Activated naive CD4-positive, alpha-beta T cell treated with anti-CD3 and anti-CD28 coated beads for 36 hours (primary cell): ENCODE measurements around the gene PTPRK. TPM values are rescaled to one million over a fixed set of nuclear protein-coding genes. Genes with fewer than 3 reads are reported as not detected.

ENCODE experiments used
- CTCF ChIA-PET: fragments of 350-600 bp; sonication (Branson Sonifier 250); formaldehyde crosslinking; loops from one replicate; lab custom pipeline; 2021; ENCODE audit warnings: antibody characterized with exemption; lab: Charles Lee
- DNase-seq: peaks from one replicate; pipeline ENCODE4 v3.0.0-alpha.2; 2020
- H3K27ac Mint-ChIP-seq: one replicate; pipeline ENCODE4 v1.8.0; 2021; ENCODE audit warnings: mild to moderate bottlenecking, mixed read lengths
- H3K27me3 Mint-ChIP-seq: one replicate; pipeline ENCODE4 v1.8.0; 2021; ENCODE audit warnings: low read depth, mixed read lengths
- H3K36me3 Mint-ChIP-seq: one replicate; pipeline ENCODE4 v1.8.0; 2021; ENCODE audit warnings: low read depth, mixed read lengths
- H3K4me1 Mint-ChIP-seq: one replicate; pipeline ENCODE4 v1.8.0; 2021; ENCODE audit warnings: low read depth, mixed read lengths
- H3K4me3 Mint-ChIP-seq: one replicate; pipeline ENCODE4 v1.8.0; 2021; ENCODE audit warnings: mild to moderate bottlenecking, moderate library complexity, mixed read lengths
- H3K9me3 Mint-ChIP-seq: one replicate; pipeline ENCODE4 v1.8.0; 2021; ENCODE audit warnings: mixed read lengths
- intact Hi-C: fragments of 100-400 bp; cut with micrococcal nuclease; formaldehyde crosslinking; loops from one replicate; pipeline ENCODE4 v1.15.1; 2023
- total RNA-seq, 2 experiments: library from RNA; stranded (reverse); gene quantifications; one replicate each; pipeline ENCODE4 v1.2.3, GENCODE V29; 2021

PTPRK gene
- 1 to 10 TPM; 5.5 to 8.0 TPM for total RNA-seq

DNA sequence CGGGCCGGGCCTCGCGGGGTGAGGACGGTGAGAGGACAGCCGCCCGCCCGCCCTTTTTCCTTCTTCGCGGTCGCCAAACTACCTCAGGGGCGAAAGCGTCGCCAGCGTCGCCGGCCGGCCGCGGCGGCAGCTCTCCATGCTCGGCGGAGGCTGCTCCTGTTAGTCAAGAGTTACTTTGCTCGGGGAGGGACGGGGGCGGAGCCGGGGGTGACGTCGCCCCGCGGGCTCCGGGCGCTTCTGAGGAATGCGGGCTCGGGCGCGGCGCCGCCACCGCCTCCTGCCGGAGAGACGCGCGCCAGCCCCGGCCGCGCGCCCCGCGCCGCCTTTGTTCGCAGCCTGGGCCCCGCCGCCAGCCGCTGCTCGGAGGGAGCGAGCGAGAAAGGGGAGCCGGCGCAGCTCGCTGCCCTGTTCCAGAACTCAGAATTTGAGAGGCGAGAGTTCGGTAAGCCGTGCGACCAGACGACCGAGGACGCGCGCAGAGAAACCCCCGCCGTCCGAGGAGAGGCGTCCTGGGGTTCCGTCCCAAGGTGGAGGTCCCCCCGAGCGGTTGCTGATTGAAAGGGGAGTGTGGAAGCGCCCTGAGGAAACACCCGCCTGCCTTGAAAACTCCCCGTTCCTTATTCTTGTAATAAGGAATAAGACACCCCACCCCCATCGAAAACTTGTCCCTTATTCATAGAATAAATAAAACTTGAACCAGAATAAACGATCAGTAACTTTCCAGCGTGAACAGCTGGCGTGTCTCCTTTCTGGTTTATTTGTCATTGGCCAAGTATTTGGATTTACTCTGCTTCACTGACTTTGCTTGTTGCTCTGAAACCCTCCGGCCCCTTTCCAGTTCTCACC is at the start of gene PTPRK:
TSS of gene PTPRK (minus strand) at position 164 of the 846 bp plus-strand sequence. CDS start 241 bp downstream, outside the sequence.
- Mint-ChIP-seq H3K36me3 (no peaks in the 10 kb centered on the region), H3K9me3 (no peaks in the 10 kb centered on the region), H3K27me3 (peaks cover 34% of the 10 kb centered on the region), H3K4me1 (peaks cover 8% of the 10 kb centered on the region), H3K27ac (peak within 1 kb of the TSS; percentile 63), H3K4me3 (peak within 1 kb of the TSS; percentile 91)
- intact Hi-C loops, result loop anchor here (1.0 to 10.0 kb wide), 9 partner anchors 136 to 1254 kb away; partner anchors contain the start of gene RNF146
- CTCF ChIA-PET, result interaction anchor here (1.1 to 1.4 kb wide), 6 partner anchors 76 to 783 kb away, joined by 3 to 10 read pairs (median 4); no protein-coding TSS in a partner anchor
- peak; percentile 92 for DNase-seq

DNA sequence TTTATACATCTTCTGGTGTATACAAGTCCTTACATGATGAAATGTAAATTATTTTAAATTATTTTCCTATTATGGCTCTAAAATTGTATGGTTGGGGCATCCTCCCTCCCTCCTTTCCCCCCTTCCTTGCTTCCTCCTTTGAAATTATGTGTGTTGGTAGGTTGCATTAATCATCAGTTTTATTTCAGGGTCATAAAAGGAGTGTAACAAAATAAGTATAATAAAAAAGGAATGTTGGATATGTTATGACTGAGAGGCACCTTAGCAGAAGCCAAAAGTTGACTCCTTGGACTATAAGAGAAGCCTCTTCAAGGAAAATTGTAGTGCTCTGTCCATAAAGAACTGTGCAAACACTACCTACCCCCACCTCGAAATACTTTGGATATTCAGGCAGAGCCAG is 46.6 kb upstream of the PTPRK start:
- CTCF ChIA-PET, result no interaction called here
- H3K36me3 Mint-ChIP-seq, result no peaks in the 10 kb centered on the region
- no peak for DNase-seq
- no peak overlapping the region for H3K4me3 Mint-ChIP-seq
- H3K4me1 Mint-ChIP-seq, result no peaks in the 10 kb centered on the region
- intact Hi-C loops, result no loop called here
- no peaks in the 10 kb centered on the region for H3K27me3 Mint-ChIP-seq
- no peak overlapping the region for H3K27ac Mint-ChIP-seq
- H3K9me3 Mint-ChIP-seq, result no peaks in the 10 kb centered on the region

DNA sequence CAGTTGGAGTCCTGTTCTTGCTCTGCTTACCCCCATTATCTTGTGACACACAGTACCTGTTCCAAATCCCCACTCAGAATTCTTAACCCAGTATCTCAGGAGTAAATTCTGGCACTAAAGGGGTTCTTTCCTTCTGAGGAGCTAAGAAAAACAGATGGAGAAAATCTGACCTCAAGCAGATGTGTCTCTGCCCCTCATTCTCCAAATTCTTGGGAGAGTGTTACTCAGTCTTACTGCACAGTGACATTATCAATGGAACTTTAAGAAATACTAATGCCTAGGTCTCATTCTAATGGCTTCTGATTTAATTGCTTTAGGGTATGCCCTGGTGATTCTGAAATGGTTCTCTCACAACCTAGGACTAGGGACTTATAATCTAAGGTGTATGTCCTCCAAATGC is 40.6 kb upstream of the PTPRK start:
- Mint-ChIP-seq H3K27ac (no peak overlapping the region), H3K9me3 (no peaks in the 10 kb centered on the region), H3K4me1 (no peaks in the 10 kb centered on the region), H3K4me3 (no peak overlapping the region), H3K27me3 (peaks cover 5% of the 10 kb centered on the region), H3K36me3 (no peaks in the 10 kb centered on the region)
- CTCF ChIA-PET, result no interaction called here
- intact Hi-C loops, result no loop called here
- no peak for DNase-seq

DNA sequence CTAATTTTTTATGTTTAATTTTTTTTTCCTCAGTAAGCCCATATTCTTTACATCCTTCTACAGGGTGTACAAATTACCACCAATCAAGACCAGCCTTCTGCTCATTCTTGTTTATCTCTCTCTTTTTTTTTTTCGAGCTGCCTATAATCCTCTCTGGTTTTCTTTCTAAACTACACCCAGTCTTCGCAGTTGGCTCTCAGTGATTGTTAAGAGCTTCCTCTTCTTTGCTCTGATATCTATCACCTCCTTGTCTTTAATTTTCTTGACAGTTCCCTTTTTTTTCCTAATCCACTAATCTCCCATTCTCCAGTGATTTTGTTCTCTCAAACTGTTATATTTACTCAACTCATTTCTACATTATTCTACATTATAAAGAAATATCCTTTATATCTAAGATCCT is 38.5 kb upstream of the PTPRK start:
- CTCF ChIA-PET, result interaction anchor here (0.6 kb wide), 1 partner anchor 58 kb away, joined by 3 read pairs; no protein-coding TSS in a partner anchor
- Mint-ChIP-seq H3K4me1 (no peaks in the 10 kb centered on the region), H3K27me3 (peaks cover 7% of the 10 kb centered on the region), H3K36me3 (no peaks in the 10 kb centered on the region), H3K4me3 (no peak overlapping the region), H3K27ac (no peak overlapping the region), H3K9me3 (no peaks in the 10 kb centered on the region)
- intact Hi-C loops, result no loop called here
- no peak for DNase-seq

DNA sequence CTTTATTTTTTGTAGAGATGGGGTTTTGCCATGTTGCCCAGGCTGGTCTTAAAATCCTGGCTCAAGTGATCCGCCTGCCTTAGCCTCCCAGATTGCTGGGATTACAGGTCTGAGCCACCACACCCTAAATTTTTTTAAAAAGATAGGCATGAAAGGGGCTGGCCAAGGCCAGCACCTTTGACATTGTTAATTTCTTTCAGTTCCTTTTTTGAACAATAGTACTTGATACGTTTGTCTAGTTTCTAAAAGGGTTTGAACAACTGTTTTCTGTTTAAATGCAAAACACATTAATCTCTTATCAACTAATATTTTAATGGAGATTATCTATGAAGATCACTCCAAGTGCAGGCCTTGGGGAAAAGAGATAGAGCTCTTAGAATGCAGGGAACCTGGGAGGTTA is 37.6 kb upstream of the PTPRK start:
- no peaks in the 10 kb centered on the region for H3K9me3 Mint-ChIP-seq
- H3K36me3 Mint-ChIP-seq, result no peaks in the 10 kb centered on the region
- CTCF ChIA-PET, result no interaction called here
- intact Hi-C loops, result no loop called here
- no peak overlapping the region for H3K27ac Mint-ChIP-seq
- peaks cover 8% of the 10 kb centered on the region for H3K27me3 Mint-ChIP-seq
- no peaks in the 10 kb centered on the region for H3K4me1 Mint-ChIP-seq
- H3K4me3 Mint-ChIP-seq, result no peak overlapping the region
- no peak for DNase-seq

DNA sequence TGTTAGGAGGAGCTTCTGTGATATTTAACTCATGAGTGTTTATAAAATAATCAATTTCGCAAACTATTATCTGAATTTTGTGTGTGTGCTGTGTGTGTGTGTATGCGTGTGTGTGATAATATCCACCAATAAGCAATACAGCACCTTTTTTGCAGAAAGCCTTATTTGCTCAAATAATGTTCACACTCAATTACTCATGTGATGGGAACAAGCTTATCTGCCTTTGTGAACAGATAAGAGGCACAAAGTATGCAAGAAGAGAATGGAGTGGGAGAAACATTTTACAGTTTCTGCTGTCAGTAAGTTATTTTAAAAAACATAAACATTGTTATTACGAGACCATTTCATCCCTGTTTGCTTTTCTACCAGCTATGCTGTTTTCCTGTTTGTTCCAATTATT is 36.7 kb upstream of the PTPRK start:
- H3K9me3 Mint-ChIP-seq, result no peaks in the 10 kb centered on the region
- no peak for DNase-seq
- no peaks in the 10 kb centered on the region for H3K36me3 Mint-ChIP-seq
- intact Hi-C loops, result no loop called here
- H3K4me1 Mint-ChIP-seq, result no peaks in the 10 kb centered on the region
- peaks cover 8% of the 10 kb centered on the region for H3K27me3 Mint-ChIP-seq
- H3K4me3 Mint-ChIP-seq, result no peak overlapping the region
- CTCF ChIA-PET, result no interaction called here
- no peak overlapping the region for H3K27ac Mint-ChIP-seq

DNA sequence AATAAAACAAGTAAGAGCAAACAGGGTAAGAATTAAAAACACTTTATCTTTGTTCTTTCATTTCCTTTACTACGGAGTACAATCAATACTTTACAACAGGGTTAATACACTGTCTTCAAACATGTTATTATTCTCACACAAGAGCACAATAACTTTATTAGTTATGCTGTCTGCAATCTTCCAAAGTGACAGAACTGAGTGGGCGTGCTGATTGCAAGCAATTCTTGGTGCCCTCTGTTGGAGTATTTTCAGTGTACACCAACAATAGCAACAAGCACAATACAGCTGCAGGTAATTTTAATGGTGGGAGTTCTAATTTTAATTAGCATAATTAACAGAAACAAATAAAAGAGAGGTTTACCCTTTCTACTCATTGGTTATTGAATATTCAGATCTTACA is 33.9 kb upstream of the PTPRK start:
- Mint-ChIP-seq H3K4me1 (no peaks in the 10 kb centered on the region), H3K4me3 (no peak overlapping the region), H3K9me3 (no peaks in the 10 kb centered on the region), H3K36me3 (no peaks in the 10 kb centered on the region), H3K27ac (no peak overlapping the region), H3K27me3 (peaks cover 5% of the 10 kb centered on the region)
- DNase-seq, result no peak
- CTCF ChIA-PET, result no interaction called here
- intact Hi-C loops, result no loop called here

DNA sequence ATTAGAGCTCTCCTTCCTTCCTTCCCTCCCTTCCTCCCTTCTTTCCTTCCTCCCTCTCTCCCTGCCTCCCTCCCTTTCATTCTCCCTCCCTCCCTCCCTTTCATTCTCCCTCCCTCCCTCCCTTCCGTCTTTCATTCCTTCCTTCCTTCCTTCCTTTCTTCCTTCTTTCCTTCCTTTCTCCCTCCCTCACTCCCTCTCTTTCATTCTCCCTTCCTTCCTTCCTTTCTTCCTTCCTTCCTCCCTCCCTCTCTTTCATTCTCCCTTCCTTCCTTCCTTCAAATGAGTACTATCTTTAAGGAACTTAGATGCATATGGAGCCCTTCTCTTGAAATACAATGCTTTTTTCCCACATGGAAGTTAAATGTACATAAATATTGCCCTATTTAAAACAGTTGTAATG is 20.9 kb upstream of the PTPRK start:
- H3K9me3 Mint-ChIP-seq, result peaks cover 5% of the 10 kb centered on the region
- H3K36me3 Mint-ChIP-seq, result no peaks in the 10 kb centered on the region
- DNase-seq, result no peak
- H3K27me3 Mint-ChIP-seq, result peaks cover 11% of the 10 kb centered on the region
- no peak overlapping the region for H3K4me3 Mint-ChIP-seq
- CTCF ChIA-PET, result no interaction called here
- intact Hi-C loops, result no loop called here
- no peak overlapping the region for H3K27ac Mint-ChIP-seq
- H3K4me1 Mint-ChIP-seq, result no peaks in the 10 kb centered on the region

DNA sequence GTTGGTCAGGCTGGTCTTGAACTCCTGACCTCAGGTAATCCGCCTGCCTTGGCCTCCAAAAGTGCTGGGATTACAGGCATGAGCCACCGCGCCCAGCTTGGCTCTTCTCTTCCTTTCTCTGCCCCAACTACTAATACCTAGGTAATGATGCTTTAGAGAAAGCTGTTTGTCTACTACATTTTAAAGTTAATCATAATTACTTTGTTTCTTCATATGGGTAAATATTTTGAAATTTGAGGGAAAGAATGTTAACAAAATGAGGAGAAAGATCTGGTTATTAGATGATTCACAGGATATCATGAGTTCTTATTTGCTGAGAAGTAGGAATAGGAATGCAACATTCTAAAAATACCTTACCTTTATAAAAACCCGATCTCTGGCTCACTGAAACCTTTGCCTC is 18.4 kb upstream of the PTPRK start:
- no peaks in the 10 kb centered on the region for H3K9me3 Mint-ChIP-seq
- H3K27me3 Mint-ChIP-seq, result peaks cover 14% of the 10 kb centered on the region
- CTCF ChIA-PET, result no interaction called here
- DNase-seq, result no peak
- H3K27ac Mint-ChIP-seq, result no peak overlapping the region
- no peaks in the 10 kb centered on the region for H3K36me3 Mint-ChIP-seq
- no peaks in the 10 kb centered on the region for H3K4me1 Mint-ChIP-seq
- H3K4me3 Mint-ChIP-seq, result no peak overlapping the region
- intact Hi-C loops, result no loop called here

DNA sequence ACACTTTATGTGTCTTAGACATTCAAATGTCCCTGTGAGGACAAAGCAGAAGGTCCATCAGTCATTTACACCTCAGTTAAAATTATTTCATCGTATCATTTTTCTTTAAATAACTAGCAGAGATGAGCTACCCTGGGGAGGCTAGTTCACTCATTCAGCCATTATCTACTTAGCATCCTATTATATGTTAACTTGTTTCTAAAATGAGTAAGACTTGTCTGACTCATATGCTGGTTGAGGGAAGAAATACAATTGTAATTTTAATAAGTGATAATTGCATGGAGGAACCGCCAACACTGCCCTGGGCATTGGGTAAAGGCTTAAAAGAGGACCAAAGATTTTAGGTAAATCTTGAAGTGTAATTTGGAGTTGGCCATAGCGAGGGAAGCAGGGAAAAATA is 12.4 kb upstream of the PTPRK start:
- Mint-ChIP-seq H3K27me3 (peaks cover 16% of the 10 kb centered on the region), H3K9me3 (no peaks in the 10 kb centered on the region)
- no peak for DNase-seq

DNA sequence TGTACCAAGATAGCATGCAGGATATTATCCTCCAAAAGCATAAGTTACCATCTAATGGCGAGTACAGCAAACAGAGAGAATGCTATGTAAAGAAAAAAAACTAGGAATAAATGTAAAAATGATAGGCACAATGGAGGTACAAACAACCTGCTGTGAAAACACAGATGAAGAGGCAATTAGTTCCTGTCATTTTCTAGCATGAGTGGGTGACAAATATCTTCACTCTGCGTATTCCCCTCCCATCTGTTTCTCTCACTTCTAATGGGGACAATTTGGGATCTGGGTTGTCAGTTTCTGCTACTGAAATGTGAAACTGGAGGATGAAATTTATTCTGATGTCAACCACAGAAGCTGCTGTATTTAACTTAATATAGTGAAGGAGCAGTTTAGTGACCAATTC is 11.7 kb upstream of the PTPRK start:
- intact Hi-C loops, result no loop called here
- H3K27ac Mint-ChIP-seq, result no peak overlapping the region
- H3K27me3 Mint-ChIP-seq, result peaks cover 16% of the 10 kb centered on the region
- peaks cover 9% of the 10 kb centered on the region for H3K4me1 Mint-ChIP-seq
- no peaks in the 10 kb centered on the region for H3K9me3 Mint-ChIP-seq
- no peaks in the 10 kb centered on the region for H3K36me3 Mint-ChIP-seq
- CTCF ChIA-PET, result no interaction called here
- H3K4me3 Mint-ChIP-seq, result no peak overlapping the region
- DNase-seq, result no peak

More for the DNA sequence above, 12.4 kb upstream of the PTPRK start:
- H3K4me1 Mint-ChIP-seq, result peaks cover 9% of the 10 kb centered on the region
- no peak overlapping the region for H3K4me3 Mint-ChIP-seq
- H3K36me3 Mint-ChIP-seq, result no peaks in the 10 kb centered on the region
- no peak overlapping the region for H3K27ac Mint-ChIP-seq
- CTCF ChIA-PET, result no interaction called here
- intact Hi-C loops, result no loop called here

DNA sequence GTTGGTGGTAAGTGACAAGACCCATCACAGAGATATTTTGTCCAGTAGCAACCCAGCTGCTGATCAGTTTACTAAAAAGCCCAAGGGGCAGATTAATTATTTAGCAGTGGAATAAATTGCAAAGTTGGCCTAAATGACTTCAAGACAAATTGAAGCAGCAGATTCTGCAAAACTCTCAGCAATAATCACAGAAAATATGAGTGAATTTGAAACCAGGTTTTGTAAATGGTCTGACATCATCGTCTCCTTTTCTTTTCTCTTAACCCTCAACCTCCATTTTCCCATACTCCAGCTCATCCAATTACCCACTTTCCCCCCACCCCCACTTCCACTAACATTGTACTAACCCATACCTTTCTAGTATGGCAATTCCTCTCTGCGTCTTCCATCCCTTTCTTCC is 11.3 kb upstream of the PTPRK start:
- Mint-ChIP-seq H3K27me3 (peaks cover 16% of the 10 kb centered on the region), H3K4me1 (peaks cover 9% of the 10 kb centered on the region), H3K36me3 (no peaks in the 10 kb centered on the region), H3K9me3 (no peaks in the 10 kb centered on the region), H3K4me3 (no peak overlapping the region), H3K27ac (no peak overlapping the region)
- CTCF ChIA-PET, result interaction anchor here (0.5 kb wide), 1 partner anchor 678 kb away, joined by 6 read pairs; no protein-coding TSS in a partner anchor
- intact Hi-C loops, result no loop called here
- DNase-seq, result no peak

DNA sequence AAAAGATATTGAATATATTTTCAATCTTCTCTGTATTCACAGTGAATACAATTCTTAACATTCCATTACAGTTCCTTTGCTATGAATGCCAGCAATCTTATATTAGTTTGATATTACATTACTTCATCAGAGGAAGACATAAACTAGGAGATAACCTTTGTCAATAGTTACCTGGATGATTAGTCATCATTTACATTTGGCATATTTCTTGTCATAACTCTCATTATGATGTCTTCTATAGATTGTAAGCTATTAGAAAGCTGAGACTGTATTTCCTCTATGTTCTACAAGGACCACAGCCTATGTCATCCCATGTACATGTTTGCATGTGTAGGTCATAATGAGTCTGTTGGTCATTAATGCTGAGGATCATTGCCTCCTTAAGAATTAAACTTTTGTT is 7.8 kb upstream of the PTPRK start:
- peaks cover 9% of the 10 kb centered on the region for H3K4me1 Mint-ChIP-seq
- no peaks in the 10 kb centered on the region for H3K36me3 Mint-ChIP-seq
- peaks cover 16% of the 10 kb centered on the region for H3K27me3 Mint-ChIP-seq
- intact Hi-C loops, result loop anchor here (10.0 kb wide), 1 partner anchor 973 kb away; no protein-coding TSS in a partner anchor
- no peak overlapping the region for H3K4me3 Mint-ChIP-seq
- no peak for DNase-seq
- H3K27ac Mint-ChIP-seq, result no peak overlapping the region
- no peaks in the 10 kb centered on the region for H3K9me3 Mint-ChIP-seq
- CTCF ChIA-PET, result no interaction called here
